A673 (cell line): ENCODE results near the gene FAM170B. TPM values are rescaled to one million over a fixed set of nuclear protein-coding genes. Genes with fewer than 3 reads are reported as not detected.

ENCODE experiments used
- Bru-seq: library from RNA; stranded (reverse); fragments of 400-500 nt; gene quantifications from one replicate; lab custom pipeline; 2021; lab: Mats Ljungman, UMichigan
- BruChase-seq, 2 experiments: library from RNA; stranded (reverse); fragments of 400-500 nt; gene quantifications; one replicate each; lab custom pipeline; 2021; lab: Mats Ljungman, UMichigan
- BruUV-seq: library from RNA; stranded (reverse); fragments of 400-500 nt; replicated peaks from 2 replicates; lab custom pipeline; 2021; lab: Mats Ljungman, UMichigan
- CTCF ChIA-PET: fragments of 300-600 bp; sonication (Branson Sonifier 250); formaldehyde crosslinking; loops from one replicate; lab custom pipeline; 2022; ENCODE audit warnings: antibody characterized with exemption; lab: Charles Lee
- POLR2A ChIA-PET: fragments of 300-600 bp; sonication (Branson Sonifier 250); formaldehyde crosslinking; loops from one replicate; lab custom pipeline; 2022; ENCODE audit warnings: antibody characterized with exemption; ENCODE audit not compliant: low non-redundant PET; lab: Charles Lee
- DNase-seq: peaks from one replicate; pipeline ENCODE4 v3.0.0-alpha.2; 2015; ENCODE audit warnings: low spot score
- H3K27ac ChIP-seq: fragments of 200-600 bp; sonication (generic); 2 replicates; pipeline ENCODE4 v1.5.1; 2016; ENCODE audit warnings: mixed run types, low read depth, mild to moderate bottlenecking, mixed read lengths, antibody characterized with exemption, low read length; ENCODE audit not compliant: poor library complexity, severe bottlenecking
- H3K27me3 ChIP-seq: fragments of 200-600 bp; sonication (generic); replicated peaks from 2 replicates; pipeline ENCODE4 v1.6.1; 2017; ENCODE audit warnings: mixed run types, low read depth, mild to moderate bottlenecking, mixed read lengths, antibody characterized with exemption, low read length; ENCODE audit not compliant: insufficient read depth, poor library complexity
- H3K36me3 ChIP-seq: fragments of 200-600 bp; sonication (generic); 2 replicates; pipeline ENCODE4 v1.6.1; 2016; ENCODE audit warnings: mixed run types, mild to moderate bottlenecking, mixed read lengths, antibody characterized with exemption, low read length; ENCODE audit not compliant: insufficient read depth, poor library complexity, severe bottlenecking
- H3K4me1 ChIP-seq: fragments of 200-600 bp; sonication (generic); 2 replicates; pipeline ENCODE4 v1.6.1; 2017; ENCODE audit warnings: mixed run types, mild to moderate bottlenecking, mixed read lengths, antibody characterized with exemption, low read length; ENCODE audit not compliant: insufficient read depth, poor library complexity, severe bottlenecking
- H3K4me3 ChIP-seq: fragments of 200-600 bp; sonication (generic); 2 replicates; pipeline ENCODE4 v1.5.1; 2016; ENCODE audit warnings: low read depth, mixed run types, mild to moderate bottlenecking, mixed read lengths, low read length; ENCODE audit not compliant: poor library complexity, severe bottlenecking
- H3K9me3 ChIP-seq: fragments of 200-600 bp; sonication (generic); 2 replicates; pipeline ENCODE4 v1.6.1; 2016; ENCODE audit warnings: mixed run types, low read depth, mild to moderate bottlenecking, mixed read lengths, antibody characterized with exemption, low read length; ENCODE audit not compliant: poor library complexity, severe bottlenecking
- CTCF ChIP-seq: fragments of 300-800, 200-600 bp; sonication (generic); conservative IDR thresholded peaks from 2 replicates; pipeline ENCODE4 v1.5.1; 2017; ENCODE audit warnings: low read depth, mild to moderate bottlenecking, antibody characterized with exemption, low read length, moderate library complexity, mixed read lengths
- EZH2 ChIP-seq: fragments of 200-600 bp; sonication (generic); IDR thresholded peaks from 2 replicates; pipeline ENCODE4 v1.6.1; 2017; ENCODE audit warnings: borderline replicate concordance, low read depth, mild to moderate bottlenecking, mixed read lengths, antibody characterized with exemption, low read length; ENCODE audit not compliant: poor library complexity, severe bottlenecking
- intact Hi-C: fragments of 100-400 bp; cut with micrococcal nuclease; formaldehyde crosslinking; loops from one replicate; pipeline ENCODE4 v1.10.0; 2022; ENCODE audit not compliant: unreplicated experiment
- long read RNA-seq: library from polyadenylated mRNA; stranded (forward); transcript quantifications from one replicate; pipeline ENCODE4 v2.0.0, GENCODE V29; 2022
- total RNA-seq: library from RNA; stranded (reverse); gene quantifications from 2 replicates; pipeline ENCODE4 v1.2.3, GENCODE V29; 2021

Gene FAM170B
- total RNA-seq (not detected in 2 replicates), Bru-seq, nascent RNA (not detected), BruChase-seq, experiment 1, labeled RNA remaining after a 2-hour chase (not detected), BruChase-seq, experiment 2, labeled RNA remaining after a 6-hour chase (not detected)
- long read RNA-seq = 0 reads

- DNase-seq = no peak
- TF ChIP-seq EZH2 (no peak), CTCF (no peak)
- H3K27me3 ChIP-seq = no peaks in the 10 kb centered on the region
- CTCF ChIA-PET = no interaction called here
- H3K4me1 ChIP-seq = no peaks in the 10 kb centered on the region
- no peak within 1 kb of the TSS for H3K27ac ChIP-seq
- intact Hi-C loops = no loop called here
- H3K9me3 ChIP-seq = no peaks in the 10 kb centered on the region
- H3K36me3 ChIP-seq = no peaks in the 10 kb centered on the region
- no TSS peak for BruUV-seq
- POLR2A ChIA-PET = no interaction called here
- H3K4me3 ChIP-seq = no peak within 1 kb of the TSS
Observed at GRCh38 chr10:49133706-49134248, at the start of gene FAM170B. Gene FAM170B, minus strand, starts transcription at chr10:49134021. Its CDS starts 103 bp downstream, at chr10:49133918.

GRCh38 chr10:49182776-49183175 is 49.0 kb upstream of the FAM170B start:
- H3K36me3 ChIP-seq = no peaks in the 10 kb centered on the region
- BruUV-seq = no TSS peak
- no peak for DNase-seq
- no peak for TF ChIP-seq EZH2
- TF ChIP-seq CTCF = no peak
- H3K4me3 ChIP-seq = no peak overlapping the region
- H3K27ac ChIP-seq = no peak overlapping the region
- CTCF ChIA-PET = no interaction called here
- POLR2A ChIA-PET = no interaction called here
- H3K27me3 ChIP-seq = peaks cover 45% of the 10 kb centered on the region
- H3K4me1 ChIP-seq = no peaks in the 10 kb centered on the region
- no peaks in the 10 kb centered on the region for H3K9me3 ChIP-seq
- intact Hi-C loops = no loop called here

- intact Hi-C loops = no loop called here
- no TSS peak for BruUV-seq
- Histone ChIP-seq H3K9me3 (no peaks in the 10 kb centered on the region), H3K4me3 (no peak overlapping the region), H3K27ac (no peak overlapping the region), H3K4me1 (no peaks in the 10 kb centered on the region), H3K36me3 (no peaks in the 10 kb centered on the region), H3K27me3 (peaks cover 29% of the 10 kb centered on the region)
- POLR2A ChIA-PET = no interaction called here
- TF ChIP-seq CTCF (no peak), EZH2 (no peak)
- CTCF ChIA-PET = no interaction called here
- no peak for DNase-seq
Observed at GRCh38 chr10:49180444-49180860, 46.6 kb upstream of the FAM170B start.
